Inferior parietal cortex (tissue), 1 donor: Measurements from ENCODE around the gene DENND2A.
"Not testable (repeated sequence)": the region's sequence is repeated elsewhere in the genome, so short reads cannot be mapped to it uniquely, and the experiment has no call there.

Source experiments
- DNase-seq: peaks from one replicate; pipeline ENCODE4 v3.0.0-alpha.2; 2016; ENCODE audit errors: extremely low spot score

The DENND2A gene

DNA sequence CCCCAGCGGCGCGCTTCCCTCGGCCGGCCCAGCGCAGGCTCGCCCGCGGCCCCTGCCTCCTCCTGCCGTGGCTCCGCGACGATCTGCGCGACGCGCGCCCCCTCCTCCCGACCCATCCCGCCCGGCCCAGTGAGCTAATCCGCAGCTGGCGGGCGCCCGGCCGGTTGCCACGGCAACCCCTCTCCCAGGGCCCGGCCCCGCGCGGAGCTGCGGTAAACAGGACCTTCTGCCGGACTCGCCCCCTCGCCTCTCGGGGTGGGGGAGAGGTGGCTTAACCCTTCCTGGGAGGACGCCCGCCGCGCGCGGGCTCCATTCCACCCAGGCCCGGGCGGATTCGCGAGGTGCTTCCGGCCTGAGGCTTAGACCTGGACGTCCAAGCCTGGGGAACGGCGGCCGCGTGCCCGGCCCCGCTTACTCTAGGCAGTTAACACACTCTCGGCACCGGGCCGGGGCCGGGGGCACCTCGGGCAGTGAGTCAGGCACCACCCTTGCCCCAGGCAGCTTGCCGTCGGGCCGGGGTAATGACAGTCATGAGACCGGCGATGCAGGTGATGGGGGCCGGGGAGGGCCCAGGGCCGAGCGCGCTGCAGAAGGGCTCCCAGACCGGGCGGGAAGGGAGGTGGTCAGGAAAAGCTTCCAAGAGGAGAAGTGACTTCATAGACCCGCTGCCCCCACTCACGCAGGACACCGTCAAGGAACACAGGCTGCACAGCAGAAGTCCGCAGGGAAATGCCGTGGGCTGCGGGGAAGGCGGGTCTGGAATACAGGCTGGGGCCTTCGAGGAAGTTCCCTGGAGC lies at the start of gene DENND2A:
TSS of gene DENND2A (minus strand) at position 87 of the 797 bp plus-strand sequence. CDS start 38,416 bp downstream, outside the sequence.
- DNase-seq = peak; percentile 62

DNA sequence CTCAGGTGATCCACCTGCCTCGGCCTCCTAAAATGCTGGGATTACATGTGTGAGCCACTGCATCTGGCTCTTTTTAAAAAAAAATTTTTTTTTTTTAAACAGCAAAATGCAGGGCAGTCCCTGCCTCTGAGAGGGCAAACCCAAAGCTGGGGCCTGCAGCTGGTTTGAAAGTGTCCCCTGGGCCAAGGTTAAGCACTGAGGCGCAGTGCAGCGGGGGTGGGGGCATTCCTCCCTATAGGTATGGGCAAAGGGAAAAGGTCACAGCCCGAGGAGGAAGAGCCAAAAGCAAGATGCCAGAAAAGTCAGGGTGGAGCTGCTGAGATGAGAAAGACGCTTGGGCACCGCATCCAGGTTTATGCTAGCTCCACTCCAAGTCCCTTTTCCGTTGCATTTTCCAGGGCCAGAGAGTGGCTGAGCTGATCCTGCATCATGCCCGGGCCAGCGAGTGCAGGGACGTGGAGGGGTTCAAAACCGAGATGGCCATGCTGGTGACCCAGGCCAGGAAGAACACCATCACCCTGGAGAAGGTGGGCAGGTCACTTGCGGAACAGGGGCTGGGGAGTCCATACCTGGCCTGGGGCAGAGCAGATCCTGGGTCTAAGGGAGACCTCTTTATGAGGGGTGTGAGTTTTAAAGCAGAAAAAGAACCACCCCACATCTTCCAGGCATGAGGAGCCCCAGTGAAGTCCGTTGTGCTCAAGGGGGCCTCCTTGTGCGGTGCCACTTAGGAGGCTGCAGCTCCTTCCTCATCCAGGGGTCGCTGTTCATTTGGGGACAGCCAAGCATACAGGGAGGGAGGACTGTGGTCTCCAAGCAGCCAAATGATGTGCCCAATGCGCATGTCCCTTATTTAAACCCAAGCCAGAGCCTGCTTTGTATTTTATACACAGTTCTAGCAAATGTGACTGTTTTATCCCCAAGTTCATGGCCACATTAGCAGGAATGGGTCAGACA lies 48.9 kb upstream of the DENND2A start:
- DNase-seq = no peak

- DNase-seq = no peak
Measured at GRCh38 chr7:140688341-140688740, 47.7 kb upstream of the DENND2A start.

- DNase-seq = no peak
Measured at GRCh38 chr7:140686921-140687320, 46.3 kb upstream of the DENND2A start.

- DNase-seq = no peak
Measured at GRCh38 chr7:140685407-140686087, 44.9 kb upstream of the DENND2A start.

GRCh38 chr7:140684066-140684950 lies 43.7 kb upstream of the DENND2A start:
- no peak for DNase-seq

GRCh38 chr7:140683657-140684056 lies 43.0 kb upstream of the DENND2A start:
- no peak for DNase-seq

GRCh38 chr7:140681766-140682165 lies 41.2 kb upstream of the DENND2A start:
- DNase-seq = no peak

GRCh38 chr7:140680886-140681285 lies 40.3 kb upstream of the DENND2A start:
- DNase-seq = no peak

DNA sequence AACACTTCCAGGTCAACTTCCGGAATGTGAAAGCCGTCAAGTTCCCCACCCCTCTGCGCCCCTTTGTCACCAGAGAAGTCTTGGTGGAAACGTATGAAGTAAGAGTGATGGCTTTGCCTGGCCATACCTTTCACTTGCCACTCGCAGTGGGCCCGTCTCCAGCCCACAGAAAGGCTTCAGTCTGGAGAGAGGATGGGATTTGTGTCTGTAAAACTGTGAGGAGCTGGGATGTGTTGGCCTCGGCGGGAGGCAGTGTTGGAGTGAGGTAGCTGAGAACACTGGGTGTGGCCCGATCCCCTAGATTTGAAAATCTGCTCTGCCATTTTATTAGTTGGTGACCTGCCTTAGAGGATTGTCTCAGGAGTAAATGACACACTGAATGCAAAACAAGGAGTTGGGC lies 38.6 kb upstream of the DENND2A start:
- DNase-seq = no peak

GRCh38 chr7:140678816-140679130 lies 38.2 kb upstream of the DENND2A start:
- DNase-seq = no peak

DNA sequence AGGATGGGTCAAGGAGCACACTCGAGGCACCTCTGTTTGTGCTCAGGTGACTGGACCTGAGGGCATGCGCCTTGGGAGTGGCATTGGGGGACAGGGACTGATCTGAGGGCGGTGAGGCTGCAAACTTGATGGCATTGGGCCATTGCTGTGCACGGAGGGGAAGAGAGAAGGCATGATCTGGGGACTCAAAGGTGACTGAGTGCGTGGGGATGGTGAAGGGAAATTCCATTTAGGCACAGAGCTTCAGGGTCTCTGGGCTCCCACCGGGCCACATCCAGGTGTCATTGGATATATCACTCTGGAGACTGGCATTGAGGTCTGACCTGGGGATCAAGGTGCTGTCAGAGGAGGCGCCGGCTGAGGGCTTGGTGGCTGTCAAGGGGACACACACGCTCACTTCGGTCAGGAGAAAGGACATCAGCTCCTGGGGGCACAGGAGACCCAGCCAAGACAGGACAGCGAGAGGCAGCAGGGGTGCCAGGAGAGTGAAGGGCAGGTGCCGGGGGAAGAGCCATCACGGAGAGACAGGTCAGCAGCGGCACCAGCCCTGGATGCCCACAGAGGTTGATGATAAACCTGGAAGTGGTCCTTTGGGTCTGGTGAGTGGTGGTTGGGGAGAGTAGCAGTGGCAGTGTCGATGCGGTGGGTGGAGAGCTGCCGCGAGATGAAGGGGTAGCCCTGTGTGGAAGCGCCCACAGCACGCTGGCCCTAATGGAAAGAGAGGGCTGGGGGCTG lies 37.6 kb upstream of the DENND2A start:
- DNase-seq = no peak

DNA sequence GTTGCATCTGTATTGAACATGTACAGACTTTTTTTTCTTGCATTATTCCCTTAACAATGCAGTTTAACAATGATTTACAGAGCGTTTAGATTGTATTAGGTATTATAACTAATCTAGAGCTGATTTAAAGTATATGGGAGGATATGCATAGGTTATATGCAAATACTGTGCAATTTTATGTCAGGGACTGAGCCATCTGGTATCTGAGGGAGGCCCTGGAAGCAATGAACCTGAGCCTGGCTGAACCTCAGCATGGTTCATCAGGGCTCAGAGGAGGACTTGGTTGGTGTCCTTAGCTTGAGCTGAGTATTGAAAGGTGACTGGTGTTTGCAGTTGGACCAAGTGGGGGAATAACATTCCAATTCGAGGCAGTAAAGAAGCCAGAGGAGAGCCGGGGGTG lies 36.9 kb upstream of the DENND2A start:
- no peak for DNase-seq

- not testable (repeated sequence) for DNase-seq
Measured at GRCh38 chr7:140676956-140677355, 36.3 kb upstream of the DENND2A start.

DNA sequence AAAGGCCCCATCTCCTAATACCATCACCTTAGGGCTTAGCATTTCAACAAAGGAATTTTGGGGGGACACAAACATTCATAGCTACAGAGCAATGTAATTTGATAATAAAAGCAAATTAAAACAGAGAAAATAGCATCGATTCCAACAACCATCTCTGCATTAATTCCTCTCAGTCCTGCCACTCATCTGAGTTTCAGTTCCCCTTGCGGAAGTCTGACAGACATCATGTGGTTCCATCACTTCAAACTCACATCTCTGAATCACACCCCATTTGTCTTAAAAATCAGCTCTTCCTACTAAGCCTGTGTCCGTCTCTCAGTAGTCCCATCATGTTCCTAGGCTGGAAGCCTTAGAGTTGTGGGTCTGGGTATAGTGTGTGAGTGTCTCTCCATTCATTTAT lies 35.7 kb upstream of the DENND2A start:
- DNase-seq = no peak

DNA sequence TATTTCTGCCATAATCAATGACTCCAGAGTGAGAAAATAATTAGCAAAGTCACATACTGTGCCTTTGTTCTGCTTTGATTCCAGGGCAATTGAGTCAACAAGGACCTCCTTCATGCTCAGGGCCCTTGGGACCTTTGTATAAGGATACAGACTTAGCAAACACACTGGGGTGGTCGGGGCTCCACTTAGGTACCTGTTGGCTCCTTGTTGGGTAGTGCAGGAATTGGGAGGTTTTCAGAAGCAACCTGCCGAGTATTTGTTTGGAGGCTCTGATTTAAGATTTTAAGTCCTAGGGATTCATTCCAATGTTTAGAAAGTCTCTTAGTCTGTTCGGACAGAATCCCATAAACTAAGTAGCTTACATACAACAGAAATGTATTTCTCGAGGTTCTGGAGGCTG lies 35.1 kb upstream of the DENND2A start:
- DNase-seq = no peak

DNA sequence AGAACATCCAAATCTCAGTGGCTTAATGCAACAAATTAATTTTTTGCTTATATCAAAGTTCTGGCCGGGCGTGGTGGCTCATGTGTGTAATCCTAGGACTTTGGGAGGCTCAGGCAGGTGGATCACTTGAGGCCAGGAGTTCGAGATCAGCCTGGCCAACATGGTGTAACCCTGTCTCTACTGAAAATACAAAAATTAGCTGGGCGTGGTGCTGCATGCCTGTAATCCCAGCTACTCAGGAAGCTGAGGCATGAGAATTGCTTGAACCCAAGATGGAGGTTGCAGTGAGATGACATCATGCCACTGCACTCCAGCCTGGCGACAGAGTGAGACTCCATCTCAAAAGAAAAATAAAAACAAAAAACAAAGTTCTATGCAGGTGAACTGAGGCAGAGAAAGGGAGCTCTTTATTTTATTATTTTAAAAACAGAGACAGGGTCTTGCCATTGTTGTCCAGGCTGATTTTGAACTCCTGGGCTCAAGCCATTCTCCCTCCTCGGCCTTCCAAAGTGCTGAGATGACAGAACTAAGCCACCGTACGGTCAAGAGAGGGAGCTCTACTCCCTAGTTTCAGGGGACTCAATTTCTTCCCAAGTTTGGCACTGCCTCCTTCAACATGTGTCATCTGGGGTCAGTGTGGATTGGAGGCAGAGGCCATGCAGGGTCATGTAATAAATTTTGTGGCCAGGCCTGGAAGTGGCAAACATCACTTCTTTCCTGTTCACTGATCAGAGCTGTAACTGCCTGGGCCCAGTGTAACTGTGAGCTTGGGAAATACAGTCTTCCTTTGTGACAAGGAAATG lies 34.5 kb upstream of the DENND2A start:
- peak; percentile 80 for DNase-seq

- no peak for DNase-seq
Measured at GRCh38 chr7:140674356-140674800, 33.8 kb upstream of the DENND2A start.

DNA sequence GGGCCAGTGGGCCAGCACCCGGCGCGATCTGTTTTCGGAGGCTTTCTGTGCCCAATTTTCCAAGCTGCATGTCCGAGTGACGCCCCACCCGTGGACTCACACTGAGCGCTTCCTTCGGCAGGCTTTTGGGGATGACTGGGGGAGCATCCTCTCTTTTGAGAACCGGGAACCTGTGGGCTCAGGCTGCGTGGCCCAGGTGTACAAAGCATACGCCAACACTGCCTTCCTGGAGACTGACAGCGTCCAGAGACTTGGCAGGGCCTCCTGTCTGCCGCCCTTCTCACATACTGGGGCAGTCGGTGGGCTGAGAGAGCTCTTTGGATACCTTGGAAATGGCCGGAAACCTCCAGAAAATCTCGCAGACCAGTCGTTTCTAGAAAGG lies 33.2 kb upstream of the DENND2A start:
- peak; percentile 22 for DNase-seq
